Suprapubic skin (tissue), 3 donors: Measurements from ENCODE around the gene COL5A2.

Experiments
- CTCF ChIP-seq, 2 donors: fragments of 200-600 bp in 1 of 2; fragments of 450-650 bp in 1 of 2; sonication (generic) in 1 of 2; IDR thresholded peaks; one replicate each; pipeline ENCODE4 v1.5.1; 2016 to 2019; ENCODE audit warnings: antibody characterized with exemption in 2 of 2, mild to moderate bottlenecking in 1 of 2, moderate library complexity in 1 of 2
- EP300 ChIP-seq: sonication (generic); formaldehyde crosslinking; IDR thresholded peaks from one replicate; pipeline ENCODE4 v1.6.1; 2017; ENCODE audit warnings: antibody characterized with exemption
- POLR2A ChIP-seq, 2 donors: fragments of 450-650 bp; IDR thresholded peaks; one replicate each; pipeline ENCODE4 v1.6.1; 2017; ENCODE audit warnings: antibody characterized with exemption in 2 of 2, mild to moderate bottlenecking in 2 of 2, moderate library complexity in 2 of 2

- no peak for TF ChIP-seq EP300
- no peak for TF ChIP-seq CTCF (IDR thresholded peaks at IDR 0.05)
- TF ChIP-seq POLR2A (IDR thresholded peaks at IDR 0.05): no peak
Measured at GRCh38 chr2:188993247-188993646, 186.3 kb downstream of the COL5A2 start.
